Neural cell (in vitro differentiated cells): ENCODE measurements around the gene DST. TPM values are rescaled to one million over a fixed set of nuclear protein-coding genes. Genes with fewer than 3 reads are reported as not detected.

Experiments
- H2AFZ ChIP-seq: fragments of 200-600, 300-800 bp; sonication (generic), shearing (Covaris generic); 2 replicates; pipeline ENCODE4 v1.6.0; 2014; ENCODE audit warnings: low read depth, mild to moderate bottlenecking, antibody characterized with exemption, low read length, moderate library complexity
- H3F3A ChIP-seq: fragments of 200-600 bp; shearing (Covaris generic); 2 replicates; pipeline ENCODE4 v1.6.1; 2016; ENCODE audit warnings: mild to moderate bottlenecking, moderate library complexity, mixed read lengths, antibody characterized with exemption, low read length; ENCODE audit not compliant: insufficient read depth, poor library complexity, severe bottlenecking
- H3K27ac ChIP-seq: fragments of 200-600, 300-800 bp; sonication (generic), shearing (Covaris generic); 2 replicates; pipeline ENCODE4 v1.5.1; 2014; ENCODE audit warnings: mild to moderate bottlenecking, low read length, moderate library complexity
- H3K27me3 ChIP-seq: fragments of 300-800, 200-600 bp; sonication (generic), shearing (Covaris generic); 2 replicates; pipeline ENCODE4 v1.6.0; 2014; ENCODE audit warnings: mild to moderate bottlenecking, low read depth, low read length, moderate library complexity; ENCODE audit not compliant: insufficient read depth
- H3K36me3 ChIP-seq: fragments of 300-800, 200-600 bp; sonication (generic), shearing (Covaris generic); 2 replicates; pipeline ENCODE4 v1.5.1; 2014; ENCODE audit warnings: mild to moderate bottlenecking, antibody characterized with exemption, low read length, moderate library complexity; ENCODE audit not compliant: insufficient read depth
- H3K4me2 ChIP-seq: fragments of 300-800, 200-600 bp; sonication (generic), shearing (Covaris generic); 2 replicates; pipeline ENCODE4 v1.6.0; 2014; ENCODE audit warnings: mild to moderate bottlenecking, low read length
- H3K4me3 ChIP-seq: fragments of 300-800, 200-600 bp; sonication (generic), shearing (Covaris generic); 2 replicates; pipeline ENCODE4 v1.5.1; 2014; ENCODE audit warnings: mild to moderate bottlenecking, low read length, moderate library complexity
- H3K79me2 ChIP-seq: fragments of 200-600 bp; shearing (Covaris generic); replicated peaks from 2 replicates; pipeline ENCODE4 v1.6.0; 2014; ENCODE audit warnings: mild to moderate bottlenecking, low read length, moderate library complexity; ENCODE audit not compliant: insufficient read depth
- H3K9ac ChIP-seq: fragments of 300-800, 200-600 bp; sonication (generic), shearing (Covaris generic); 2 replicates; pipeline ENCODE4 v1.6.1; 2016; ENCODE audit warnings: mild to moderate bottlenecking, low read length, mixed read lengths
- H3K9me2 ChIP-seq: fragments of 200-600 bp; shearing (Covaris generic); 2 replicates; pipeline ENCODE4 v1.6.1; 2016; ENCODE audit warnings: mild to moderate bottlenecking, low read length, mixed read lengths; ENCODE audit not compliant: insufficient read depth
- H3K9me3 ChIP-seq: fragments of 200-600, 300-800 bp; sonication (generic), shearing (Covaris generic); 2 replicates; pipeline ENCODE4 v1.6.1; 2016; ENCODE audit warnings: mild to moderate bottlenecking, mixed run types, low read length, moderate library complexity, mixed read lengths
- H4K20me1 ChIP-seq: fragments of 200-600 bp; shearing (Covaris generic); 2 replicates; pipeline ENCODE4 v1.6.1; 2016; ENCODE audit warnings: mild to moderate bottlenecking, mixed run types; ENCODE audit not compliant: insufficient read depth
- EP300 ChIP-seq: fragments of 450-650 bp; conservative IDR thresholded peaks from 2 replicates; pipeline ENCODE4 v1.6.1; 2014; ENCODE audit warnings: antibody characterized with exemption, mild to moderate bottlenecking, moderate library complexity; ENCODE audit not compliant: poor library complexity, severe bottlenecking
- EZH2 ChIP-seq: fragments of 200-600, 300-800 bp; shearing (Covaris generic), sonication (generic); IDR thresholded peaks from 2 replicates; pipeline ENCODE4 v1.6.1; 2014; ENCODE audit warnings: antibody characterized with exemption, low read length, borderline replicate concordance, mild to moderate bottlenecking; ENCODE audit not compliant: insufficient read depth, poor library complexity, severe bottlenecking
- MXI1 ChIP-seq: fragments of 450-650 bp; conservative IDR thresholded peaks from 2 replicates; pipeline ENCODE4 v1.6.1; 2014; ENCODE audit warnings: antibody characterized with exemption, mild to moderate bottlenecking; ENCODE audit not compliant: poor library complexity, severe bottlenecking
- POLR2AphosphoS5 ChIP-seq: IDR thresholded peaks from 2 replicates; pipeline ENCODE4 v1.6.1; 2012
- RAD21 ChIP-seq: fragments of 450-650 bp; conservative IDR thresholded peaks from 2 replicates; pipeline ENCODE4 v1.6.1; 2014; ENCODE audit warnings: antibody characterized with exemption, mild to moderate bottlenecking, moderate library complexity
- SMC3 ChIP-seq: fragments of 450-650 bp; conservative IDR thresholded peaks from 2 replicates; pipeline ENCODE4 v1.6.1; 2014; ENCODE audit warnings: antibody characterized with exemption, mild to moderate bottlenecking, moderate library complexity; ENCODE audit not compliant: poor library complexity
- TAF1 ChIP-seq: IDR thresholded peaks from 2 replicates; pipeline ENCODE4 v1.6.1; 2012; ENCODE audit warnings: low read depth
- polyA plus RNA-seq: library from polyadenylated mRNA; depleted of rRNA; stranded (reverse); fragments of >200 nt; gene quantifications from 2 replicates; pipeline ENCODE4 v1.2.3, GENCODE V29; 2014
- TF ChIP-seq, protein P1 (sequence below): fragments of 450-650 bp; IDR thresholded peaks from 2 replicates; pipeline ENCODE4 v1.5.1; 2014; ENCODE audit warnings: antibody characterized with exemption, mild to moderate bottlenecking, moderate library complexity; ENCODE audit not compliant: poor library complexity, severe bottlenecking
- TF ChIP-seq, protein P2 (sequence below): IDR thresholded peaks from 2 replicates; pipeline ENCODE4 v1.6.1; 2012; ENCODE audit warnings: borderline replicate concordance

DST gene
- polyA plus RNA-seq, 1 donor from 2014 or later, result 118 TPM

DNA sequence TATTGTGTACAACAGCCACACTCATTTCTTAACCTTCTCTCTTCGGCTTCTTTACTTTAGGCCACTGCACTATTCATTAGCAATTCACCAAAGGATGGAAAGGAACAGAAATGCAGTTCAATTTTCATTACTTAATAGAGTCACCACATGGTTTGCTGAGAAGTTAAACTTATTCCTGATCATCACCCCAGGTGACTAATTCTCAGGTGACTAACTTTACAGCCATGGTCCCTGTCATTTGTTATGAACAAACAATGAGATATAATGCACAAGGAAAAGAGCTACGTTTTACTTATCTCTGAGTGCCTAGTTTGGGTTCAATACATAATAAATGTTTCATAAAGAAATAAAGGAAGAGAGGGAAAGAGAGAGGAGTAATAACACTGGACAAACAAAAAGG is 45.8 kb upstream of the DST start:
- no peak overlapping the region for H3K4me2 ChIP-seq
- H3K27me3 ChIP-seq, result no peaks in the 10 kb centered on the region
- TF ChIP-seq EZH2, result no peak
- no peak for TF ChIP-seq TAF1
- no peak for TF ChIP-seq RAD21
- TF ChIP-seq SMC3, result no peak
- TF ChIP-seq, protein P1, sequence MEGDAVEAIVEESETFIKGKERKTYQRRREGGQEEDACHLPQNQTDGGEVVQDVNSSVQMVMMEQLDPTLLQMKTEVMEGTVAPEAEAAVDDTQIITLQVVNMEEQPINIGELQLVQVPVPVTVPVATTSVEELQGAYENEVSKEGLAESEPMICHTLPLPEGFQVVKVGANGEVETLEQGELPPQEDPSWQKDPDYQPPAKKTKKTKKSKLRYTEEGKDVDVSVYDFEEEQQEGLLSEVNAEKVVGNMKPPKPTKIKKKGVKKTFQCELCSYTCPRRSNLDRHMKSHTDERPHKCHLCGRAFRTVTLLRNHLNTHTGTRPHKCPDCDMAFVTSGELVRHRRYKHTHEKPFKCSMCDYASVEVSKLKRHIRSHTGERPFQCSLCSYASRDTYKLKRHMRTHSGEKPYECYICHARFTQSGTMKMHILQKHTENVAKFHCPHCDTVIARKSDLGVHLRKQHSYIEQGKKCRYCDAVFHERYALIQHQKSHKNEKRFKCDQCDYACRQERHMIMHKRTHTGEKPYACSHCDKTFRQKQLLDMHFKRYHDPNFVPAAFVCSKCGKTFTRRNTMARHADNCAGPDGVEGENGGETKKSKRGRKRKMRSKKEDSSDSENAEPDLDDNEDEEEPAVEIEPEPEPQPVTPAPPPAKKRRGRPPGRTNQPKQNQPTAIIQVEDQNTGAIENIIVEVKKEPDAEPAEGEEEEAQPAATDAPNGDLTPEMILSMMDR, result no peak
- TF ChIP-seq POLR2AphosphoS5, result no peak
- TF ChIP-seq EP300, result no peak
- TF ChIP-seq, protein P2, sequence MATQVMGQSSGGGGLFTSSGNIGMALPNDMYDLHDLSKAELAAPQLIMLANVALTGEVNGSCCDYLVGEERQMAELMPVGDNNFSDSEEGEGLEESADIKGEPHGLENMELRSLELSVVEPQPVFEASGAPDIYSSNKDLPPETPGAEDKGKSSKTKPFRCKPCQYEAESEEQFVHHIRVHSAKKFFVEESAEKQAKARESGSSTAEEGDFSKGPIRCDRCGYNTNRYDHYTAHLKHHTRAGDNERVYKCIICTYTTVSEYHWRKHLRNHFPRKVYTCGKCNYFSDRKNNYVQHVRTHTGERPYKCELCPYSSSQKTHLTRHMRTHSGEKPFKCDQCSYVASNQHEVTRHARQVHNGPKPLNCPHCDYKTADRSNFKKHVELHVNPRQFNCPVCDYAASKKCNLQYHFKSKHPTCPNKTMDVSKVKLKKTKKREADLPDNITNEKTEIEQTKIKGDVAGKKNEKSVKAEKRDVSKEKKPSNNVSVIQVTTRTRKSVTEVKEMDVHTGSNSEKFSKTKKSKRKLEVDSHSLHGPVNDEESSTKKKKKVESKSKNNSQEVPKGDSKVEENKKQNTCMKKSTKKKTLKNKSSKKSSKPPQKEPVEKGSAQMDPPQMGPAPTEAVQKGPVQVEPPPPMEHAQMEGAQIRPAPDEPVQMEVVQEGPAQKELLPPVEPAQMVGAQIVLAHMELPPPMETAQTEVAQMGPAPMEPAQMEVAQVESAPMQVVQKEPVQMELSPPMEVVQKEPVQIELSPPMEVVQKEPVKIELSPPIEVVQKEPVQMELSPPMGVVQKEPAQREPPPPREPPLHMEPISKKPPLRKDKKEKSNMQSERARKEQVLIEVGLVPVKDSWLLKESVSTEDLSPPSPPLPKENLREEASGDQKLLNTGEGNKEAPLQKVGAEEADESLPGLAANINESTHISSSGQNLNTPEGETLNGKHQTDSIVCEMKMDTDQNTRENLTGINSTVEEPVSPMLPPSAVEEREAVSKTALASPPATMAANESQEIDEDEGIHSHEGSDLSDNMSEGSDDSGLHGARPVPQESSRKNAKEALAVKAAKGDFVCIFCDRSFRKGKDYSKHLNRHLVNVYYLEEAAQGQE, result no peak
- no peak for TF ChIP-seq MXI1
- no peaks in the 10 kb centered on the region for H3K79me2 ChIP-seq
- H3K9me2 ChIP-seq, result no peaks in the 10 kb centered on the region
- H2AFZ ChIP-seq, result no peak overlapping the region
- no peak overlapping the region for H3K27ac ChIP-seq
- H3F3A ChIP-seq, result no peaks in the 10 kb centered on the region
- H3K4me3 ChIP-seq, result no peak overlapping the region
- no peaks in the 10 kb centered on the region for H4K20me1 ChIP-seq
- H3K9ac ChIP-seq, result no peak overlapping the region
- no peaks in the 10 kb centered on the region for H3K36me3 ChIP-seq
- H3K9me3 ChIP-seq, result no peaks in the 10 kb centered on the region

DNA sequence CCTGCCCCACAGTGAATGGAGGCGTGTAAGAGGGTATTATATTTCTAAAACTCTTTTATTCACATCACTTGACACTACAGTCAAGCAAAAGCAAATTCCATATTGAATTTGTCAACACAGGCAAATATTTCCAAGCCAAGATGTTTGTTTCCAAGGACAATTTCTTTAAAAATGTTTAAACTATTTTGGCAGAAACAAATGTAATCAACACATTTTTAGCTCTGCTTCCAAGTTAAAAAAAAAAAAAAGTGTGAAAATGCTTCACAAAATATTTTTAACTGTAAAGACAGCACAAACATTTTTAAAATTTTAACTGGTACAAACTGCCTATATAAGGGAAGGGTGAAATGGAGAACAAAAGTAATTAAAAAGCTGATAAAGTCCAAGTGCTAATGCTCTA is 44.9 kb upstream of the DST start:
- Histone ChIP-seq H3K9me3 (no peaks in the 10 kb centered on the region), H2AFZ (no peak overlapping the region), H3K4me2 (no peak overlapping the region), H3F3A (no peaks in the 10 kb centered on the region), H4K20me1 (no peaks in the 10 kb centered on the region), H3K36me3 (no peaks in the 10 kb centered on the region), H3K27me3 (no peaks in the 10 kb centered on the region), H3K27ac (no peak overlapping the region), H3K9me2 (no peaks in the 10 kb centered on the region), H3K79me2 (no peaks in the 10 kb centered on the region), H3K9ac (no peak overlapping the region), H3K4me3 (no peak overlapping the region)
- TF ChIP-seq SMC3 (no peak), EP300 (no peak), RAD21 (no peak), EZH2 (no peak), POLR2AphosphoS5 (no peak), MXI1 (no peak), TAF1 (no peak)
- TF ChIP-seq, protein P1, result no peak
- TF ChIP-seq, protein P2, result no peak
